ENCODE measurements around the gene ZNF423.

Gene ZNF423

DNA sequence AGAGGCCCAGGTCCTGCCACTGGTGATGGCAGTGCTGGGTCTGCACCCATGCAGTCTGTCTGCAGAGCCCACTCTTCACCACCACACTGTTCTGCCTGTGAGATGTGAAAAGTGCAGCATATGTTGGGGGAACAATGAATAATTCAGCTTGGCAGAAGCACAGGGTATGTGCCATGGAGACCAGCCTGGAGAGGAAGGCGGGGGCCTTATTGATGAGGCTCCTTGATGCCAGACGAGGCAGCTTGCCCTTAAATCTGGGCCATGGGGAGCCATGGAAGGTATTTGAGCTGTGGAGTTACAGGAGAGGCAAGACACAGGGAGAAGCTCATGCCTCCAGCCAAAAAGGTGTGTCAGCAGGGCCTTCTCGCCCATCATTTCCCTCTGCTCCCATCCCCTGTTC is 357.6 kb downstream of the ZNF423 start:
- DNase-seq (ENCODE audit: low spot score) (no peak), FAIRE-seq (no peak)

DNA sequence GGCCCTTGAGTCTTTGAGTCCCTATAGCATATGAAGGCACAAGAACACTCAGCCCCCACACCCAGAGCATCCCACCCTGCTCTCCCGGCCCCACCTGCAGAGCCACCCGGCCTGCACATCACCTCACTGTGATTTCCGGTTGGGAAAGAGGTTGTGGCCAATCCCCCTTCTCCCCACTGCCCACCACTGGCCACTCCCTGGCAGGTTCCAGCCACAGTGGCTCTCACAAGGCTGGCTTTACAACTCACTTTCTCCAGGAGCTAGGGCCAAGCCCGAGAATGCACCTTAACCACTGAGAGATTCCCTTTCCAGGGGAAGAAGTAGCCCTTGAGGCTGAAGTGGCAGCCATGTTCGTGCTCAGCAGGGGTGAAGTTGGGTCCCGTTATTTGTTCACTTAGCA is 358.4 kb downstream of the ZNF423 start:
- no peak for DNase-seq (ENCODE audit: low spot score)
- FAIRE-seq = no peak

DNA sequence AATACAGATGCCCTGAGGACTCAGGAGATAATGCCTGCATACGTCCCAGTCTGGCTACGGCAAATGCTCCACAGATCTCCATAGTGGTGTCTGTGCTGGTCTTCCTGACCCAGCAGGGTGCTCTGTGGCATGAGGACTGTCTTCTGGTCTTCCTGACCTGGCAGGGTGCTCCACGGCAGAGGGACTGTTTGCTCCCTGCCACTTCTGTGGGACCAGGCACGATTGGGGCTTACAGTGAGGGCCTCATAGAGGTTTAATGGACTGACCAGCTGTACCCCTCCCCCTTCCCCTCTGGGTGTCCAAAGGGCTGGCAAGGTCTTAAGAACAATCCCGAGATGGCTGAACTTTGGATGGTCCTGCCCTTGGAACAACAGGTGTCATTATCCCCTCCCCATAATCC is 359.3 kb downstream of the ZNF423 start:
- DNase-seq (ENCODE audit: low spot score) (no peak), FAIRE-seq (no peak)

DNA sequence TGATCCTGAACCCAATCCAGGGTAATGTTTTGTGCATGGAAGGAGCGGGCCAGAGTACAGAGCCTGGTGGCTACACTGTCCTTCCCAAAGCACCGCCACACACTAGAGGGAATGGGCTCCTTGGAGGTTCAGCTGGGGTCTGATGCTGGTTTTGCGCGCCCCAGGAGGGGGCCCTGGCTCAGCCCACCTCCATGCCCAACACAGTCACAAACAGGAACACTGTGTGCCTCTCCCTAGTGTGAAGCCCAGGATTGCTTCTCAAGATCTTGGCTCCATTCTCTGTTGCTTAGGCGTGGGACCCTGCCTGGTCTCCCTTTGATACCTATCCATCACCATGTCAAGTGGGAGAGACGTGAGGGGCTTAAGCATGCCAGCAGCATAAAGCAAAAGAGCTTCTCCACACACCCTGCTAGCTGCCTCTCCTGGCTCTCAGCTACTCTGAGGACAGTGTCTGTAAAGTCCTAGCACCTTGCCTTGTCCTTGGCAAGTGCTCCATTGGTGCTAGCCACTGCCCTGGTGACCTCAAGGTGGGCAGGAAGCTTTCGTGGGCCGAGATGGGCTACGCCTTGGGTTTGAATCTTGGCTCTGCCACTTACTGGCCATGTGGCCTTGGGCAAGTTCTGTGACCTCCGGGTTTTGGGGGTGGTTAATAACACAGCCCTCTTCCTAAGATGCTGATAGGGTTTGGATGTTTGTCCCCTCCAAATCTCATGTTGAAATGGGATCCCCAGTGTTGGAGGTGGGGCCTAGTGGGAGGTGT is 360.1 kb downstream of the ZNF423 start:
- FAIRE-seq (no peak), DNase-seq (ENCODE audit: low spot score) (no peak)

DNA sequence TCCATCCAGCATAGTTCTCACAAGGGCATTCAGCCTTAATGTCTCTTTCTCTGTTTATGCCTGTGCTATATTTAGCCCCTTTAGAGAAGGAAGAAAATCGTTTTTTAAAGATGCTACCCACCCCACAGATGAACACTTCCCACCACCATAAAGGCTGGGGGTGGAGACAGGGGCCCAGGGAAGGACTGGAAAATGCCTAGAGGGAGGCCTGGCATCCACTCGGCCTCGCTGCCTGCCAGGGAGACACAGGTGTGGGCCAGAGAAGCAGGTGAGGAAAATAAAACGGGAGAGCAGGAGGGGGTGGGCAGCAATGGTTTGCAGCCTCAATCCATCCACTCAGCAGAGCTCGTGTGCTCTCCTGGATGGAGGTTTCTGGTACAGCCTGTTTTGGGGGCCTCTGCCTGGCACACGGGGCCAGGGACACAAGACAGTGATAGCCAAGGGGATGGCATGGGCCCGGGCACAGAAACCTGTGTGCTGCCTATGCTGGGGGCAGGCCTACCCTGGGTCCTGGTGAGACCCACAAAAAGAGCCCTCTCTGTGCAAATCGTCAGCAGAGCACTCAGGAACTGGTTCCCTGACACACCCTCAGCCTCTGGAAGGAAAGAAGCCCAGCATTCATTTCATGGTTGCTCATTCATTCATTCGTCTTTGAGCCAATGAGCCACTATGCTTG is 360.9 kb downstream of the ZNF423 start:
- DNase-seq (ENCODE audit: low spot score) (no peak), FAIRE-seq (no peak)

DNA sequence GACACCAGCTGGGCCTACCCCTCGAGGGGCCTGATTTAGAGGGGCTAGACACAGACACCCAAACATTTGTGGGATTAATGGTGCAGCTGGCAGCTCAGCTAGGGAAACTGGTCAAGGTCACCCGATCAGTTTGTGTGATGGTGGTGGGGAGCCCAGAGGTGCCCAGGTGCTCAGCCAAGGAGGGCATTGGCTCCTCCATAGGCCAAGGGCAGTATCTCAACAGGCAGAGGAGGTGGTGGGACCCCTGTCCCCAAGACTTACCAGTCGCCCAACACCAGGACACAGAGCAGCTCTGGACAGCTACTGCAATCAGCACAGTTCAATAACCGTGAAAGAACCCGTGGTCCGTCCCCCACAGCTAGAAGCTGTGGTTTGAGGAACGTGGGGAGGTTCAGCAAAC is 361.4 kb downstream of the ZNF423 start:
- FAIRE-seq (no peak), DNase-seq (ENCODE audit: low spot score) (no peak)

DNA sequence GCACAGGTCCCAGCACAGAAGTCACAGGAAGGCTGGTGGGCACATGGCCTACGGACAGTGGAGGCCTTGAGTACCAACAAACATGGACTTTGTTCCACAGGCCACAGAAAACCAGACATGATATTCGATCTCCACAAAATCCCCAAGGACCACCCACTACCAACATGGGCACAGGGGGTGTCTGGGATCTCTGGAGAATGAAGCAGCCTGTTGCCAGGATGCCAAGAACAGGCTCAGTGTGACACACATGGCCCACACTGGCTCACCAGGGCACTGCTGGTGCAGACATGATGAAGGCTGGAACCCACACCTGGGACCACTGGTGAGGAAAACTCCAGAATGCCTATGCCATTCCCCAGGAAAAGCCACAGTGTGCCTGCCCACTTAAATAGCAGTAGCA is 362.1 kb downstream of the ZNF423 start:
- DNase-seq (ENCODE audit: low spot score) (no peak), FAIRE-seq (no peak)

DNA sequence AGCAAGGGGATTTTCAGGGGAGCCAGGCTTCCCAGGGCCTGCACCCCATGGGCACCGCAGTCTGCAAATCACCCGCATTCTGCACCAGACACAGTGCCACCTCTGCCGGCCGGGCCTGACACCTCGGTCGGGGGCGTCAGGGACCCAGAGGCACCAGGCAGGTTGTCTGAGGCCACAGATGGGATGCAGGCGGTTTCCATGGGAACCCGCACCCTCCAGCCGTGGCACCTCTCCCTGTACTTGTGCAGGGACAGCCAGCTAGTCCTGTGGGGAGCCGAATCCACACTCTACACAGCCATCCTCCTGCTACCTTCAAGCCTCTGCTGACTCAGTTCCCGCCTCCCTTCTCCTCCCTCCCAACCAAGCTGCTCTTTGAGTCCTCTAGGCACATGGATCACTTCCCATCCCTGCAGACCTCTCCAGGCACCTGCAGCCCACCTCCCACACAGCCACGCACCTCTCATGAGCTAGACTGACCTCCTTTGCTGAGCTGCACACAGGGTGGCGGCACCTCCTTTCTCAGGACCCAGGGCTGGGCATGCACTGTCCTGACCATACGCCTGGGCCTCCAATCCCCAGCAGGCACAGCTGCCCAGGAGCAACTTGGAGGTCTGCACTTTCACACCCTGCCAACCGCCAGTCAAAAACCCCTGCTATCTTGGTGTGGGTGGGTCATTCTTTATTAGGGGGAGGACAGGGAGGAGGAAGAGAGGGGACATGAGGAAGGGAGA is 362.9 kb downstream of the ZNF423 start:
- FAIRE-seq = no peak
- no peak for DNase-seq (ENCODE audit: low spot score)

DNA sequence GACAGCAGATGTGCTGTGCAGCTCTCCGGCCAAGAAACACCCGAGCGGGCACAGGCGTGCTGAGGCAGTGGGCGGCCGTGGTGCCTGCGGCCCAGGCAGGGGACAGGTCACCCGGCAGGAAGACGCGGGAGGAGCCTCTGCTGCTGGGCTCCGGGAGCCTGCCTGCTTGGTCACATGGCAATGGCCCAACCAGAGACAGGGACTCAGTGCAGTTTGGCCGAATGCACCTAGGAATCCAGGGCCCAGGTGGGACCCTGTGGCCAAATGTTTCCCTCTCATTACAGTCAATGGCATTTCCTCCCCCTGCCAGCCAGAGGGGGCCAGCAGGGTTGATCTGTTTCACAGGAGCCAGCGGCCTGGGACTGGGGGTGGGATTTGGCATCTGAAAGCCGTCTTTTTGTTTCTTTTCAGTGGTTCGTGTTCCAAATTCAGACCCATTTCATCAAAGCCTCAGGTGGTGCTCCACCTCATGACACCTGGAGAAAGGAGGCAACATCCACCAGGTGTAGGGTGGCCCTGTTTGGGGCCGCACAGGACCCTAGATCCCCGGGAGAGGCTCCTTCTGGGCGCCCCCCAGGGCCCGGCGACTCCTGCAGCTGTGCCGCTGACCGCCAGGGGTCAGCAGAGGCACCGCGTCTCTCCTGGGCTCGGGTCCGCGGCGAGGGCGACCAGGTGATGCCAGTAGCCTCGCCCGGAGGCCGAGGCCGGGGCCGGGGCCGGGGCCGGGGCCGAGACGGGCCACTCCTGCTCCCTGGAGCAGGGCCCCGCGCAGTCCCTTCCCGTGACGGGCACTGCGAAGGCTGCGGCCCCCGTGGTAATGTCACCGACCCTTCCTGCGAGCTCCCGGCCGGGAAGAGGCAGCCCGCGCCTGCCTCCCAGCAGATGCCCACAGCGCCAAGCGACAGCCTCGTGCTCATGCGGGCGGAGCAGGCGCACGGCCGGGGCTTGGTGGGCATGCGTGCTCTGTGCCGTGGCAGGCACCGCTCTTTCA is 363.8 kb downstream of the ZNF423 start:
- no peak for FAIRE-seq
- DNase-seq (ENCODE audit: low spot score) = no peak

DNA sequence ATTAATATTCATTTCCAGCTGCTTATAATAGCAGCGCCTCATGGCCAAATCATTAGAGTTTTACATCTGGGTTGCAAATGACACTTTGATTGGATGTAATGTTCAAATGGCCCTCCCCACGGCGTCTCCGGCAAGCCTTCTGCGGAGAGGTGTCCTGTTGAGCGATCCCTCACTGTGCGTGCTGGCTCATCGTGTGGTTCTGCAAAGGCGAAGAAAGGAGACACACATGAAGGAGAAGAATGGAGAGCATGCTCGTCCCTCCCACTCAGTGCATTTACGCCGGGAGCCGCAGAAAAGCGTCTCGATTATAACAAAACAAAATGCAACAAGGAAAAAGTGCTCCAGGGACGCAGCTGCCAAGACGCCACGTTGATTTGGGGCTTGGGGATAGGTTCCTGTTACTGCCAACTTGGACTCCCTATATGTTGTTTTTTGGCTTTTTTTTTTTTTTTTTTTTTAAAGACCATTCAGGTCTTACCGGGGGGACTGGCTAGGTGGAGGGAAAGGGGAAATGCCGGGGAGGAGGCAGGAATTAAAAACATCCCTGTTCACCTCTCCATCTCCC is 364.7 kb downstream of the ZNF423 start:
- FAIRE-seq (no peak), DNase-seq (ENCODE audit: low spot score) (no peak)

DNA sequence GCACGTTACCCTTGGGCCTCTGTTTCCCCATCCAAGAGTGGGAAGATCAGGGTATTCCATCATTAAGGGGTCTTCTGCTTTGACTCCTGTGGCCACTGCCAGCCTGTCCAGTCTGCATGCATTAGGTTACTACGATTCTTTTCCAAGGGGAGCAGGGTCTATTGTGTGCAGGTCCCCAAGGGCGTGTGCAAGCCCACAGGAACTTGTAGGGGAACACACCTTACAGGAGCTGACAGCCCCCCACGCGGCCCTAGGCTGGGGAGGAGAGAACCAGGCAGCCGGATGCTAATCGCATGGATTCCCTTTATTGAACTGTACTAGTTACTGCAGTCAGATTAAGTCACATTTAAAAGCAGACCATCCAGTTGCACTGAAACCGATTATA is 365.6 kb downstream of the ZNF423 start:
- FAIRE-seq = no peak
- no peak for DNase-seq (ENCODE audit: low spot score)

DNA sequence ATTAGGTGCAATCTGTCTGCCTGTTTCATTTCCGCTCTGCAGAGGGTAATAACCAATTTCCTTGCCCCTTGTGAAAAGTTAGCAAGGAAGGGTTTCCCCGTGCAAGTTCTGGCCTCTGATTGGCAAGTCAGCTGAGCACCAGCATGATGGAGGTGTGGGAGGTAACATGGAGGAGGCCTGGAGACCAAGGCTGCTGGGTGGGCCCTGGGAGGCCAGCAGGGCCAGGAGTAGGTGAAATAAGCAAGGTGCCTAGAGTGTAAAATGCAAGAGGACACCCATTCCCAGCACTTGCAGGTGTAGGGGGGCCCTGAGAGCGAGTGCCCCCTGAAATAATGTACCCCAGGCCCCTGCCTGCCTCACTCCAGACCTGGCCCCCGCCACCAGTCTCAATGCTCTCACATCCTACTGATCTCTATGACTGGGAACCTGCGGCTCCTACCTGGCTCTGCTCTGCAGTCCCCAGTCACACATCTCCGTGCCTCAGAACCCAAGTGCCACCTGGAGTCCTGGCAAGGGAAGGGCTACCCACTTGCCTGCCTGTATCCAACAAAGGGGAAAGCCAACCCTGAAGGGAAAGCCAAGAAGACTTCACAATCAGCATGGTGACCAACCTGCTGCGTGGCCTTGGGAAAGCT is 366.1 kb downstream of the ZNF423 start:
- DNase-seq (ENCODE audit: low spot score) (no peak), FAIRE-seq (no peak)

DNA sequence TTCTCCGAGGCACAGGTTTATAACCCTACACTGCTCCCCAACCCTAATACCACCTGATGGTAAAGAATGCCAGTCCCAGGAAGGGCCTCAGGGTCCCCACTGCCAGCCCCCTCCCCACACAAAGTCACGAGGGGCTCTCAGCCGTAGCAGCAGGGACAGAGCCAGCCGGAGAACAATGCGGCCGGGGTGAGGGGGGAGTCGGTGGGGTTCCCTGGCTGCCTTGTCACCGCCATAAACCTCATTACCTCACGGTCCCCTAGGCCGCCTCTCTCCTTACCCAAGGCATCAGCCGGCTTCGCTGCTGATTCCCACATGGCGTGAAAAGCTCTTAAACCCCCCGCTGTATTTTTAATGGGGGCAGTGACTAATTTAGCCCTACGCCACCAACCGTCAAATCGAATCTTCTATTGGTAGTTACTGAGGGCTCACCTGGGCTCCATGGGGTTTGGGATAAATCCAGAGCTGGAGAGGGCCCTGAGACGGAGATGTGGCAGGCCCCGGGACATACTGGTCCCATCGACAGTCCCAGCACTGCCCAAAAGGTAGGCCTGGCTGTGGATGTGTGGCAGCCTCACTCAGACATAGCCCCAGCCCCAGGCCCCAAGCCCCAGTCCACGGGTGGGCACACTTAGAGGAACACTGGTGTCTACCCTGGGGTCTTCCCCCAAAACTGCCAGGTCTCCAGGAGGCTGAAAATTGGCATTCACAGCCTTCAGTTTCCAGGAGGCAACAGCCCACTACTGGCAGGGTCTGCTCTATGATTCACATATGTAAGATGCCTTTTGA is 367.0 kb downstream of the ZNF423 start:
- FAIRE-seq = no peak
- DNase-seq (ENCODE audit: low spot score) = no peak

DNA sequence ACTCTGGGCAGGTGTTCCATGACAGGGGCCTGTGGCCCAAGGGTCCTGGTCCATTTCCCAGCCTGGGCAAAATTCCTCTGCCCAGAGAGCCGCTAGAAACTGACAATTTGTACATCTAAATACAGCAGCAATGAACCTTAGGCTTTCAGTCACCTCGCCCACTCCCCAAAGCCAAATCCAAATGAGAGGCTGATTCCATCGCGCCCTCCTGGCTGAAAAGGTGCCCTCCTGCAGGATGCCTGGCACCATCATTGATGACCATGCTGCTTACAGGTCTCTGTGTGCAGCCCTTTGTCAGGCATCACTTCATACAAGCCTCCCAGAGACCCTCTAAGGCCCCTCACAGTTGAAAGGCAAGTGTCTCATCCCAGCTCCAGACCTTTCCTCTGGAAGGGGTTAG is 367.6 kb downstream of the ZNF423 start:
- DNase-seq (ENCODE audit: low spot score) = no peak
- FAIRE-seq = no peak

DNA sequence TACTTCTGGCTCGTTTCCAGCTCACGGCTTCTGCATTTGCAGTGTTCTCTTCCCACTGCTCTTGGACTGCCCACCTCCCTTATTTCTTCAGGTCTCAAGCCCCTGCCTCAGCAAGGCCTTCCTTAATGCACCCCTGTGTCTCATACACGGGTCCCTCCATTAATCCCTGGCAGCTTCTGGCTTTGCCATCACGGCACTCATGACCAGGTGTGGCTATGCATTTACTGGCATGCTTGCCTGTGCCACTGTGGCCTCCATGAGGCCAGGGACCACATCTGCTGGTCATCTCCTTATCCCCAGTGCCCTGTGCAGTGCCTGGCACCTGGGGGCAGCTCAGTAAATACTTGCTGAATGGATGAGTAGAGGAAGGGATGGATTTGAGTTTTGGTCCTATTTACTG is 368.2 kb downstream of the ZNF423 start:
- no peak for FAIRE-seq

DNA sequence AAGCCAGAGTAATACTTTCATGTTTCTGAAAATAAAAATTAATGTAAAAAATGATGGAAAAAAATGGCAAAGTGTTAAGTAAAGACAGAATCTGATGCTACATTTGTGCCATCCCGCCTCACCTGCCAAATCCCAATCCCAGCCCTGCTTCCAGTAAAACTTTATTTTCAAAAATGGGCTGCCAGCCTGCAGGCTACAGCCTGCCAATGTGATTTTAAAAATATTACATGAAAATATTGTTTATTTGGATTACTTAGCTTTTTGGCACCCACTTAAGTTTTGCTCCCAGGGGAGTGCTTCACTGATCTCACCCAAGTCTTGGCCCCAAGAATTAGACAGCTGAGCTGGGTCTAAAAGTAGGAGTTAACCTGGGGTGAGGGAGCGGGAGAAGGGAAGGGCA is 369.5 kb downstream of the ZNF423 start:
- DNase-seq (ENCODE audit: low spot score) = no peak
- FAIRE-seq = no peak

More for the DNA sequence above, 368.2 kb downstream of the ZNF423 start:
- no peak for DNase-seq (ENCODE audit: low spot score)

DNA sequence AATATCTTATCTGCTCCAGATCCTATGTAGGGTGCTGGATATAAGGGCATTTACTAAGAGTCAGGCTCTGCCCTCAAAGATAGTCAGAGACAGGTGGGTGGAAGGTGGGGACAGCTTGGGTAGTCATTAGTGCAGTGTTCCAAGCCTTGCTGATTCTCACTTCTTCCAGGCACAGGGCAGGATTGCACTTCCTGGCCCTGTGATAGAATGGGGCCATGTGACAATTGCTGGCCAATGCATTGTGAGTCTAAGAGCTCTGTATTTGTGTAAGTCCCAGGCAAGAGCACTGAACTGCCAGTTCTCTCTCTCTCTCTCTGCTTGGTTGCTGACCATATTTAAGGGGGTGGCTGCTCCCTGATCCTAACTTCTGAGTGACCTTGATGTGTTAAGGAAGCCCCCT is 370.2 kb downstream of the ZNF423 start:
- no peak for FAIRE-seq
- DNase-seq (ENCODE audit: low spot score) = no peak

DNA sequence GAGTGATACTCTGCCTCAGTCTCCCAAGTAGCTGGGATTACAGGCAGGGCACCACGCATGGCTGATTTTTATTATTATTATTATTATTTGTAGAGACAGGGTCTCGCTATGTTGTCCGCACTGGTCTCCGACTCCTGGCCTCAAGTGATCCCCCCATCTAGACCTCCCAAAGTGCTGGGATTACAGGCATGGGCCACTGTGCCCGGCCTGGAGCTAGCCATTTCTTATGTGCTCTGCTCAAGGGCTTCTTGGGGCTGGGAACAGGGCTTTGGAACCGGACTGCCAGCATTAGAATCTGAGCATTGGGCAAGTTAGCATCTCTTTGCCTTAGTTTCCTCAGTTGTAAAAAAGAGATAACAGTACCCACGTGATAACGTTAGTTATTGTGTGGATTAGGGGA is 371.0 kb downstream of the ZNF423 start:
- DNase-seq (ENCODE audit: low spot score) (no peak), FAIRE-seq (no peak)

DNA sequence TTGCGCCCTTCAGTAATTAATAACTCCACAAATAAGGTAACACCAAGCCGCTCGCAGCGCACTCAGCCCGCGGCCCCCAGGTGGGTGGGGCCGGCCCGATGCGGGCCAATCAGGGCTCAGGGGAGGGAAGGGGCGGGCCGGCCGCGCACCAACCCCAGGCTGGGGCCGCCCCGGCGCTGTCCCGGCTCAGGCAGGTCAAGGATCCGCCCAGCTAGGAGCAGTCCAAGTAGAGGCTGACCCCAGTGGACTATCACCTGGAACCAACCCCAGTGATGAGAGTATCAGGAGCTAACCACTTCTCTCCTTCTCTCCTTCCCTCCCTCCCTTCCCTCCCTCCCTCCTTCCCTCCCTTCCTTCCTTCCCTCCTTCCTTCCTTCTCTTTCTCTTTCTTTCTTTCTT is 371.5 kb downstream of the ZNF423 start:
- DNase-seq (ENCODE audit: low spot score) (no peak), FAIRE-seq (no peak)
